Measurements from ENCODE around the gene SLC12A7.
A peak's percentile ranks its signal among the peaks of the same experiment; 100 is the strongest.

- no peak for TF ChIP-seq CTCF (IDR thresholded peaks at IDR 0.05)
- TF ChIP-seq POLR2AphosphoS5 (IDR thresholded peaks at IDR 0.05), result peak; percentile 21
- no peak for TF ChIP-seq POLR2A (IDR thresholded peaks at IDR 0.05)
Observed at GRCh38 chr5:1103505-1104326, 8.1 kb downstream of the SLC12A7 start.
